BLaER1 (cell line): ENCODE data around the gene P2RY14.
A peak's percentile ranks its signal among the peaks of the same experiment; 100 is the strongest.

Source experiments
- H3K27ac ChIP-seq: shearing (Covaris generic); formaldehyde crosslinking; 2 replicates; pipeline ENCODE4 v1.8.1; 2022
- H3K27me3 ChIP-seq: shearing (Covaris generic); formaldehyde crosslinking; 2 replicates; pipeline ENCODE4 v1.8.1; 2022
- H3K36me3 ChIP-seq: shearing (Covaris generic); formaldehyde crosslinking; 2 replicates; pipeline ENCODE4 v1.8.1; 2022
- H3K4me1 ChIP-seq: shearing (Covaris generic); formaldehyde crosslinking; 2 replicates; pipeline ENCODE4 v1.8.1; 2022
- H3K4me2 ChIP-seq: shearing (Covaris generic); formaldehyde crosslinking; 2 replicates; pipeline ENCODE4 v1.8.1; 2022
- H3K4me3 ChIP-seq: shearing (Covaris generic); formaldehyde crosslinking; 2 replicates; pipeline ENCODE4 v1.8.1; 2022
- H3K9ac ChIP-seq: shearing (Covaris generic); formaldehyde crosslinking; 2 replicates; pipeline ENCODE4 v1.8.1; 2022
- H3K9me3 ChIP-seq: shearing (Covaris generic); formaldehyde crosslinking; 2 replicates; pipeline ENCODE4 v1.8.1; 2022
- H4K20me1 ChIP-seq: shearing (Covaris generic); formaldehyde crosslinking; 2 replicates; pipeline ENCODE4 v1.8.1; 2022
- Cebpa-rat ChIP-seq: shearing (Covaris generic); IDR thresholded peaks from 2 replicates; pipeline ENCODE4 v1.8.1; 2022

The P2RY14 gene

DNA sequence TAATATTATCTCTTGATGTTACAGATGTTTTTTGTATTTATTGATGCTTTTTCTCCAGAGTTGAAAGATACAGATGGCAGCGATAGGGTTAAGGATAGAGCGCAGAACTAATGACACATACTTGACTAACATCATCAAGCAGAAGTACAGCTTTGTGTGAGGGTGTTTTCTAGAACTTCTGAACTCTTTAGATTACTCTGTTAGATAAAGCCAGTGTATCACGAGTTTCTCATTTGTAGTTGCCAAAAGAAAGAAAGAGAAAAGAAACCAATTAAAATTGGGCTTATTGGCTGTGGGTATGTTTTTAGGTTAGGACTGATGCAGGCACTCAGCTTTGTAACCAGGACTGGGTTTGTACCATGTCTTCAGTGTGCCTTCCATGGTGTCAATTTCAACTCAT is 68.7 kb downstream of the P2RY14 start:
- no peak overlapping the region for H3K4me3 ChIP-seq
- no peaks in the 10 kb centered on the region for H3K27me3 ChIP-seq
- H3K4me1 ChIP-seq: no peaks in the 10 kb centered on the region; the same call in 1 of the 2 replicates
- H3K36me3 ChIP-seq: no peaks in the 10 kb centered on the region
- H3K9me3 ChIP-seq: no peaks in the 10 kb centered on the region
- TF ChIP-seq Cebpa-rat: no peak
- H3K27ac ChIP-seq: no peak overlapping the region
- no peak overlapping the region for H3K4me2 ChIP-seq
- H3K9ac ChIP-seq: no peak overlapping the region
- no peaks in the 10 kb centered on the region for H4K20me1 ChIP-seq

DNA sequence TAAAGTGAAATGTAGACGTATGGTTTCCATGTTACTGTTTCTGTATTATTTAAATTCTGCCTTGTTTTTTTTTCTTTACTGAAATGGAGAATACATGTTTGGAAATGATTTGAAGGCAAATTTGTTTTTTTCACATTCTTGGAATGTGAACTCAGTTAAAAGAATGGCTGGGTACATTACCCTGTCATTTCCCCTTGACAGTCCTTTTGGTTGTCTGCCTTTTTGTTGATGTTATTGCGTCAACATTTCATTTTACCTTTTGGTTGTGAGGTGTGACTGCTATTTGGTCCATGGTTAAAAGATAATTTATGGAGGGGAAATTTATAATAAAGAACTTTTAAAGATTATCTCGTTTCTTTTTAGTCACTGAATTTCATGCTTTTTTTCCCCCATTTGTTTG is 72.1 kb downstream of the P2RY14 start:
- Histone ChIP-seq H3K4me1 (peaks cover 10% of the 10 kb centered on the region), H3K9me3 (no peaks in the 10 kb centered on the region), H3K36me3 (no peaks in the 10 kb centered on the region), H3K4me2 (no peak overlapping the region), H3K27me3 (no peaks in the 10 kb centered on the region), H3K27ac (no peak overlapping the region), H3K9ac (no peak overlapping the region), H3K4me3 (no peak overlapping the region), H4K20me1 (no peaks in the 10 kb centered on the region)
- TF ChIP-seq Cebpa-rat: no peak

DNA sequence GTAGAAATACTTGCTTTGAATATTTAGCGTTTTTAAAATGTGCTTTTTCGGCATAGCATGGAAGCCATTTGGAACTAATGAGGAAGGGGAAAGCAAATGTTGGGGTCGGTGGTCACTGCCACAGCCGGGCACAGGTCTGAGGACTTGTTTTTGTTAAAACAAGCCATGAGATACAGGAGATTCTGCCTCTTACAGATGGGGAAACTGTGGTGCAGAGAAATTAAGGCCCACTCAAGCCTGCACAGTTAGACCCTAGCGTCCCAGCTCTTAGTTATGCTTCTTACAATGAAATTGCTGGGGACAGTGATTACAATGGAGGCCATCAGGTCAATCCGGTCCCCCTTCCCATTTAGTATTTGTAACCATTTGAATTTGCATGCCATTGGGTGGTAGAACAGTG is 72.9 kb downstream of the P2RY14 start:
- Histone ChIP-seq H3K9me3 (no peaks in the 10 kb centered on the region), H4K20me1 (no peaks in the 10 kb centered on the region)

GRCh38 chr3:151204530-151205402 is 73.6 kb downstream of the P2RY14 start:
- no peak overlapping the region for H3K4me3 ChIP-seq
- H3K9ac ChIP-seq: no peak overlapping the region
- no peaks in the 10 kb centered on the region for H3K9me3 ChIP-seq
- H3K4me2 ChIP-seq: no peak overlapping the region
- no peaks in the 10 kb centered on the region for H3K27me3 ChIP-seq
- H3K36me3 ChIP-seq: no peaks in the 10 kb centered on the region
- H3K4me1 ChIP-seq: peaks cover 10% of the 10 kb centered on the region
- H4K20me1 ChIP-seq: no peaks in the 10 kb centered on the region
- H3K27ac ChIP-seq: no peak overlapping the region
- TF ChIP-seq Cebpa-rat: no peak

More for the DNA sequence above, 72.9 kb downstream of the P2RY14 start:
- H3K4me2 ChIP-seq: no peak overlapping the region
- H3K27me3 ChIP-seq: no peaks in the 10 kb centered on the region
- peaks cover 10% of the 10 kb centered on the region for H3K4me1 ChIP-seq
- no peak for TF ChIP-seq Cebpa-rat
- H3K4me3 ChIP-seq: no peak overlapping the region
- H3K27ac ChIP-seq: no peak overlapping the region
- H3K9ac ChIP-seq: no peak overlapping the region
- H3K36me3 ChIP-seq: no peaks in the 10 kb centered on the region

DNA sequence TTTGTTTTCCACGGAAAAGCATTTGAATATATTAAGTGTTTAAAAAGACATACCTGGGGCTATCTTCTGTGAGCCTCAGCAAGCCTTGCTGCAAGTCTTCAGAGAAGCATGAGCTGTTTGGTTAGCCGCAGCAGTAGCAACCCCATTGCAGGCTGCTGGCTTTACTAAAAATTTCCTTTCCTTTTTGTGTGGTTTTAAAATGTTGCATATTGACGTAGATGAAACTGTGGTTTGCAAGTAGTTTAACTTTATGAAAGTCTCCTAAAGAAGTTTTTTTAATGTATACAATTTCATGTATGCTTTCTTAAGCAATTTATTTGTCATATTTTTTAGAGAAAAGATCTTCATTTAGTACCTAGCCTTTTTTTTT is 75.3 kb downstream of the P2RY14 start, which contains the start of gene GPR171:
GPR171 (minus strand) TSS at position 166 of the 370 bp plus-strand sequence. CDS start 3,830 bp downstream, outside the sequence.
- H3K4me3 ChIP-seq: no peak within 1 kb of the TSS

DNA sequence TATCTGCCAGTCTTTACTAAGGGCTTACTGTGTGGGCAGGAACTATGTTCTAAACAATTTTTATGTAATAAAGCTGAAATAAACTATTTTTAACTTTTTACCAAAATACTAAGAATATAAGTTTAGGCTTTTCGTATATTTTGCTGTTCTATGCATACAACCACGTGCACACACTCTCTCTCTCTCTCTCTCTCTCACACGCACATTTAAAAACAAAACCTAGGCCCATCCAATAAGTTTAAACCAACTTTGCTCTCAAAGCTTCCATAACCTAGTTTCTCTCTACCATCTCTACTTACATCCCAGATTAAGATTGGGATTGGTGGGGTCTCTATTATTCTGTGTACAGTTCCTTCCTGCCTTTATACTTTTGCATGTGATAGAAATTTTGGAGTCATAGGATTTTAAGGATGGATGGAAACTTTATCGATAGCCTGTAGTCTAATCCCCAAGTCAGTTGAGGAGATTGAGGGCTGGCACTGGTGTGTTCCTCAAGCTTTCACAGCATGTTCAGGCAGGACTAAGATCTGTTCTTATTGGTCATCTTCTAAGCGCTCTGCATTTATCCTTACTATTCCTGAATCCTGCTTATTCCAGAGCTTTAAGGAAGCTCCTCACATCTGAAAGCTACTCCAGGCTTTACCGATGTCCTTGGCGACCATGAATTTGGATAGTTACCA is 77.2 kb downstream of the P2RY14 start:
- Histone ChIP-seq H3K4me2 (no peak overlapping the region), H3K4me1 (peaks cover 10% of the 10 kb centered on the region), H3K27me3 (no peaks in the 10 kb centered on the region), H3K9ac (no peak overlapping the region), H4K20me1 (no peaks in the 10 kb centered on the region), H3K4me3 (no peak overlapping the region), H3K9me3 (no peaks in the 10 kb centered on the region), H3K36me3 (peaks cover 3% of the 10 kb centered on the region; the same call in 1 of the 2 replicates), H3K27ac (no peak overlapping the region)
- TF ChIP-seq Cebpa-rat: no peak

More for the DNA sequence above, 75.3 kb downstream of the P2RY14 start, which contains the start of gene GPR171:
- H3K27ac ChIP-seq: no peak within 1 kb of the TSS
- no peaks in the 10 kb centered on the region for H3K27me3 ChIP-seq
- no peaks in the 10 kb centered on the region for H3K9me3 ChIP-seq
- peaks cover 3% of the 10 kb centered on the region; the same call in 1 of the 2 replicates for H3K36me3 ChIP-seq
- peaks cover 10% of the 10 kb centered on the region for H3K4me1 ChIP-seq
- H3K9ac ChIP-seq: no peak within 1 kb of the TSS
- no peaks in the 10 kb centered on the region for H4K20me1 ChIP-seq
- TF ChIP-seq Cebpa-rat: no peak
- peak within 1 kb of the TSS; percentile 25 for H3K4me2 ChIP-seq

DNA sequence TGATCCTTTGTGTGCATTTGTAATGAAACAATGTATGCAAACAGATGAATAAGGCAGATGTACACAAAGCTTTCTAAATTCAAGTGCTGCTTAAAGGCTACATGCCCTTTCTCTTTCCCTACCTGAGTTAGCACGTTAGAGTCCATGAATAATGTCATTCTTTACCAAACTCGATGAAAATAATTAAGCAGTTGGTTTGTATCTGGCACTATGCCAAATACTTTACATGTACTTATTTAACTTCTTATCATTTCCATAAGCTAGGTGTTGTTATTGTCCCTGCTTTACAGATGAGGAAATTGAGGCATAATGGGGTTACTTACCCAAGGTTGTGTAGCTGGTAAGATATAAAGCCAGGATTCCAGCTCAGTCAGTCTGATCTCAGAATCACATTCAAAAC is 77.8 kb downstream of the P2RY14 start:
- TF ChIP-seq Cebpa-rat: no peak
- Histone ChIP-seq H3K27ac (no peak overlapping the region), H3K9ac (no peak overlapping the region), H3K4me3 (no peak overlapping the region), H3K27me3 (no peaks in the 10 kb centered on the region), H3K36me3 (peaks cover 3% of the 10 kb centered on the region; the same call in 1 of the 2 replicates), H3K4me1 (peaks cover 10% of the 10 kb centered on the region), H3K4me2 (no peak overlapping the region), H4K20me1 (no peaks in the 10 kb centered on the region), H3K9me3 (no peaks in the 10 kb centered on the region)

GRCh38 chr3:151199554-151200438 is 78.5 kb downstream of the P2RY14 start:
- Histone ChIP-seq H4K20me1 (no peaks in the 10 kb centered on the region), H3K4me2 (no peak overlapping the region)
- TF ChIP-seq Cebpa-rat: no peak

GRCh38 chr3:151198849-151199248 is 79.5 kb downstream of the P2RY14 start:
- H3K36me3 ChIP-seq: peaks cover 9% of the 10 kb centered on the region; the same call in 1 of the 2 replicates
- H3K4me1 ChIP-seq: peaks cover 10% of the 10 kb centered on the region
- H3K4me3 ChIP-seq: no peak overlapping the region
- H3K9me3 ChIP-seq: no peaks in the 10 kb centered on the region
- no peak overlapping the region for H3K27ac ChIP-seq
- TF ChIP-seq Cebpa-rat: no peak
- no peak overlapping the region for H3K4me2 ChIP-seq
- H3K27me3 ChIP-seq: no peaks in the 10 kb centered on the region
- H3K9ac ChIP-seq: no peak overlapping the region
- H4K20me1 ChIP-seq: no peaks in the 10 kb centered on the region

More at GRCh38 chr3:151199554-151200438, 78.5 kb downstream of the P2RY14 start:
- Histone ChIP-seq H3K4me3 (no peak overlapping the region), H3K27me3 (no peaks in the 10 kb centered on the region), H3K9me3 (no peaks in the 10 kb centered on the region), H3K4me1 (peaks cover 10% of the 10 kb centered on the region), H3K27ac (no peak overlapping the region), H3K36me3 (peaks cover 3% of the 10 kb centered on the region; the same call in 1 of the 2 replicates), H3K9ac (no peak overlapping the region)
